Measurements from ENCODE around the gene CATSPERD. TPM values are rescaled to one million over a fixed set of nuclear protein-coding genes. Genes with fewer than 3 reads are reported as not detected.

CATSPERD gene
- total and polyA plus RNA-seq, 7 experiments from 2014 or later = 0.07 TPM; not detected in 6

DNA sequence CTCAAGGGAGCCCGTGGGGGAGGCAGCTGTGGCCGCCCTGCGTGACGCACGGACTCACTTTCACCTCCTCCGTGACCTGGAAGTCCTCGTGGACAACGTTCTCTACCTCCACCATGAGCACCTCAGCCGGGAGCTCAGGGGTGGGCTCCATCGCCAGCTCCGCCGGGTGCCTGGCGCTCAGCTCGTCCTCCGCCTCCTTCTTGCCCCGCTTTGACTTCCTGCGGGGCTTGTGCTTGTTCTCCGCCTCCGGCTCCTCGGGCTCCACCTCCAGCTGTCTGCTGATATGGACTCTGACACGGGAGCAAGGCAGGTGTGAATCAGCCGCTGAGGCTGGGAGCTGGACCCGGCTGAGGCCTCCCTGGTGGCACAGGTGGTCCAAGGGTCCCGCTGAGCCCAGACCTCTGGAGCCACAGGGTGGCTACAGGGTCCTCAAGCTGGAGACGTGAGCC, 8.7 kb upstream of the CATSPERD start:
- H3K27ac Mint-ChIP-seq = no peak overlapping the region
- intact Hi-C loops (cut with micrococcal nuclease) = no loop called here
- no peaks in the 10 kb centered on the region for H3K27me3 ChIP-seq (ENCODE audit: control insufficient read depth in 2 of 2, insufficient read depth in 2 of 2, low read length in 2 of 2)
- H3K9me3 ChIP-seq (ENCODE audit: control insufficient read depth in 2 of 3, low read length in 3 of 3) = no peaks in the 10 kb centered on the region
- no peak overlapping the region for H3K27ac ChIP-seq (ENCODE audit: low read depth, low read length)
- H3K36me3 ChIP-seq (ENCODE audit: control insufficient read depth in 2 of 3, insufficient read depth in 3 of 3, low read length in 3 of 3) = peaks cover 0 to 58% (median 12%) of the 10 kb centered on the region in 3 experiments
- no peak overlapping the region for H3K4me3 Mint-ChIP-seq
- H3K36me3 Mint-ChIP-seq = peaks cover 0 to 14% (median 3%) of the 10 kb centered on the region in 5 donors
- H3K4me3 ChIP-seq (ENCODE audit: low read length) = no peak overlapping the region
- H3K4me1 Mint-ChIP-seq = peaks cover 0 to 9% (median 9%) of the 10 kb centered on the region in 7 donors
- ChIA-PET POLR2A (no interaction called here), CTCF (interaction anchor here (0.7 to 1.1 kb wide), 2 partner anchors 22 to 1874 kb away, joined by 3 to 5 read pairs; partner anchors contain the start of gene RPL36)
- peaks cover 0 to 2% (median 0%) of the 10 kb centered on the region in 11 donors for H3K9me3 Mint-ChIP-seq
- no peak for DNase-seq
- H3K4me1 ChIP-seq (ENCODE audit: control insufficient read depth in 2 of 2, insufficient read depth in 2 of 2, low read length in 2 of 2) = no peaks in the 10 kb centered on the region
- no peak for ATAC-seq
- H3K27me3 Mint-ChIP-seq = no peaks in the 10 kb centered on the region

GRCh38 chr19:5713228-5713627, 7.2 kb upstream of the CATSPERD start:
- peaks cover 0 to 55% (median 12%) of the 10 kb centered on the region in 3 experiments for H3K36me3 ChIP-seq (ENCODE audit: control insufficient read depth in 2 of 3, insufficient read depth in 3 of 3, low read length in 3 of 3)
- ATAC-seq = no peak

DNA sequence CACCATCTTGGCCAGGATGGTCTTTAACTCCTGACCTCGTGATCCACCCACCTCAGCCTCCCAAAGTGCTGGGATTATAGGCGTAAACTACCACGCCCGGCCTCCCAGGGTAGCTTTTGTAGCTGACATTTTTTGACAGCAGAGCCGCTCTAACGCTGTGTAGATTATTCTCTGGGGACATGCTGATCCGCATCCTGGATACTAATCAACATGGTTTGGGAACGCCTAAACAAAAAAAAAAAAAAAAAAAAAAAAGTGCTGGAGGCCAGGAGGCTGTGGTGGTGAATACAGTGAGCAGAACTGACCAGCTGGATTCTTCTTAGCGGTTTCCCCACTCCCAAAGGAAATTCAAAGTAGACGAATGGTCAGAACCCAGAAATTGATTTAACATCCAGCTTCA, 5.6 kb upstream of the CATSPERD start:
- Mint-ChIP-seq H3K9me3 (no peaks in the 10 kb centered on the region), H3K4me1 (peaks cover 9 to 35% (median 29%) of the 10 kb centered on the region in 7 donors), H3K27ac (no peak overlapping the region), H3K27me3 (no peaks in the 10 kb centered on the region), H3K4me3 (no peak overlapping the region), H3K36me3 (peaks cover 0 to 15% (median 3%) of the 10 kb centered on the region in 5 donors)
- Histone ChIP-seq H3K4me3 (ENCODE audit: low read length) (no peak overlapping the region), H3K4me1 (ENCODE audit: control insufficient read depth in 2 of 2, insufficient read depth in 2 of 2, low read length in 2 of 2) (peaks cover 12 to 13% of the 10 kb centered on the region in 2 donors), H3K9me3 (ENCODE audit: control insufficient read depth in 2 of 3, low read length in 3 of 3) (no peaks in the 10 kb centered on the region), H3K36me3 (ENCODE audit: control insufficient read depth in 2 of 3, insufficient read depth in 3 of 3, low read length in 3 of 3) (peaks cover 0 to 51% (median 12%) of the 10 kb centered on the region in 3 experiments), H3K27ac (ENCODE audit: low read depth, low read length) (no peak overlapping the region), H3K27me3 (ENCODE audit: control insufficient read depth in 2 of 2, insufficient read depth in 2 of 2, low read length in 2 of 2) (no peaks in the 10 kb centered on the region)
- no peak for ATAC-seq
- intact Hi-C loops (cut with micrococcal nuclease) = no loop called here
- CTCF ChIA-PET = interaction anchor here (0.6 kb wide), 3 partner anchors 13 to 79 kb away, joined by 3 to 4 read pairs (median 4); no protein-coding TSS in a partner anchor
- no peak for DNase-seq
- POLR2A ChIA-PET = interaction anchor here (0.6 to 2.2 kb wide), 4 partner anchors 18 to 246 kb away, joined by 3 to 10 read pairs (median 4); no protein-coding TSS in a partner anchor

More at GRCh38 chr19:5713228-5713627, 7.2 kb upstream of the CATSPERD start:
- Mint-ChIP-seq H3K4me1 (peaks cover 9 to 22% (median 19%) of the 10 kb centered on the region in 7 donors), H3K36me3 (peaks cover 0 to 12% (median 3%) of the 10 kb centered on the region in 5 donors), H3K27ac (no peak overlapping the region), H3K9me3 (peaks cover 0 to 2% (median 0%) of the 10 kb centered on the region in 11 donors), H3K4me3 (no peak overlapping the region), H3K27me3 (no peaks in the 10 kb centered on the region)
- H3K9me3 ChIP-seq (ENCODE audit: control insufficient read depth in 2 of 3, low read length in 3 of 3) = no peaks in the 10 kb centered on the region
- H3K27me3 ChIP-seq (ENCODE audit: control insufficient read depth in 2 of 2, insufficient read depth in 2 of 2, low read length in 2 of 2) = no peaks in the 10 kb centered on the region
- H3K4me3 ChIP-seq (ENCODE audit: low read length) = no peak overlapping the region
- POLR2A ChIA-PET = interaction anchor here (0.6 to 2.2 kb wide), 2 partner anchors 10 to 22 kb away, joined by 3 to 10 read pairs; no protein-coding TSS in a partner anchor
- intact Hi-C loops (cut with micrococcal nuclease) = no loop called here
- CTCF ChIA-PET = interaction anchor here (0.6 kb wide), 1 partner anchor 44 kb away, joined by 3 read pairs; no protein-coding TSS in a partner anchor
- DNase-seq = no peak
- peaks cover 0 to under 1% of the 10 kb centered on the region in 2 donors for H3K4me1 ChIP-seq (ENCODE audit: control insufficient read depth in 2 of 2, insufficient read depth in 2 of 2, low read length in 2 of 2)
- no peak overlapping the region for H3K27ac ChIP-seq (ENCODE audit: low read depth, low read length)

DNA sequence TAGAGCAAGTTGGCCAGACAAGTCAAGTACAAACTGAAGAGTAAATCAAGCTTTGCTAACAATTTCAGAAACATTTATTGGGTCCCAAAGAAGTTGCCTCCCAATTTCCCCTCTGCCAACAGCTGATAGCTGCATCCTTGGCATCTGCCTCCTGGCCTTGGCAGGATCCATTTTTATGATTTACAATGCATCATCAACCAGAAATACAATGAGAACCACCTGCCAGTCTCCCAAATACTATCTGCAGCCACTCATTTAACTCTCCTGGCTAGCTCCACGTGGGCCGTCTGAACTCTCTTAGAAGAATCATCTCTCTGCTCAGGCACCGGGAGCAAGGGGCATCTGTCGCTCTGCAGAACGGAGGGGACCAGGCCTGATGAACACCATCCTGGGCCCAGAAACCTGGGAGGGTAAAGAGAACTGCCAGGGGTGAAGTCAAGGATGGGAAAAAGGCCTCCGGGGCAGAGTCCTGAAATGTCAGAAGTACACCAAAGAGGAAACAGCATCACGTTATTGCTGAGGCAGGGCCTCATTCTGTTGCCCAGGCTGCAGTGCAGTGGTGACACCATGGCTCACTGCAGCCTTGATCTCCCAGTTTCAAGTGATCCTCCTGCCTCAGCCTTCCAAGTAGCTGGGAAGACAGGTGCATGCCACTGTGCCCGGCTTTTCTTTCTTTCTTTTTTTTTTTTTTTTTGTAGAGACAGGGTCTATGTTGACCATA, 3.1 kb upstream of the CATSPERD start:
- H3K9me3 Mint-ChIP-seq = peaks cover 0 to 7% (median 0%) of the 10 kb centered on the region in 11 donors
- ATAC-seq (no peak), DNase-seq (no peak)
- peaks cover 0 to 2% (median 0%) of the 10 kb centered on the region in 5 donors for H3K27me3 Mint-ChIP-seq
- intact Hi-C loops (cut with micrococcal nuclease) = no loop called here
- H3K4me1 Mint-ChIP-seq = peaks cover 9 to 42% (median 29%) of the 10 kb centered on the region in 7 donors
- peak overlapping the region in 4 of 9 donors; percentile 61 to 77 (median 69) for H3K27ac Mint-ChIP-seq
- CTCF ChIA-PET = interaction anchor here (0.7 kb wide), 1 partner anchor 11 kb away, joined by 3 read pairs; no protein-coding TSS in a partner anchor
- no peaks in the 10 kb centered on the region for H3K9me3 ChIP-seq (ENCODE audit: control insufficient read depth in 2 of 3, low read length in 3 of 3)
- peaks cover 12 to 16% of the 10 kb centered on the region in 2 donors for H3K4me1 ChIP-seq (ENCODE audit: control insufficient read depth in 2 of 2, insufficient read depth in 2 of 2, low read length in 2 of 2)
- peaks cover 0 to 12% (median 4%) of the 10 kb centered on the region in 5 donors for H3K36me3 Mint-ChIP-seq
- H3K27ac ChIP-seq (ENCODE audit: low read depth, low read length) = peak overlapping the region; percentile 51
- peaks cover 0 to 32% (median 5%) of the 10 kb centered on the region in 3 experiments for H3K36me3 ChIP-seq (ENCODE audit: control insufficient read depth in 2 of 3, insufficient read depth in 3 of 3, low read length in 3 of 3)
- H3K4me3 Mint-ChIP-seq = peak overlapping the region in 9 of 10 donors; percentile 34 to 96 (median 62)
- H3K27me3 ChIP-seq (ENCODE audit: control insufficient read depth in 2 of 2, insufficient read depth in 2 of 2, low read length in 2 of 2) = no peaks in the 10 kb centered on the region
- H3K4me3 ChIP-seq (ENCODE audit: low read length) = no peak overlapping the region
- POLR2A ChIA-PET = interaction anchor here (0.7 to 1.8 kb wide), 4 partner anchors 27 to 95 kb away, joined by 3 to 5 read pairs (median 4); partner anchors contain the start of genes RPL36, SAFB and SAFB2

DNA sequence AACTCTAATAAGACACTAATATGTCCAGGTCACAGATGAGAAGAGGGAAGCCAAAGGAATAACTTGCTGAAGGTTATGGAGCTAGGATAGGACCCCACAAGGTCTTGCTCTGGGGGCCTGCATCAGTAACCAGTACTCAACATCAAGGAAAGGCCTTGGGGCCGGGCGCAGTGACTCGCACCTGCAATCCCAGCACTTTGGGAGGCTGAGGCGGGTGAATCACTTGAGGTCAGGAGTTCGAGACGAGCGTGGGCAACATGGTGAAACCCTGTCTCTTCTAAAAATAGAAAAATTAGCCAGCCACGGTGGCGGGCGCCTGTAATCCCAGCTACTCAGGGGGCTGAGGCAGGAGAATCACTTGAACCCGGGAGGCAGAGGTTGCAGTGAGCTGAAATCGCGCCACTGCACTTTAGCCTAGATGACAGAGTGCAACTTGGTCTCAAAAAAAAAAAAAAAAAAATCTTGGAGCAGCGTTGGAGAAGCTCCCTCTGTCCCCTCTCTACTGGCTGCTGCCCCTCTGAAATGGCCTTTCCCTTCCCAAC, 2.3 kb upstream of the CATSPERD start:
- Histone ChIP-seq H3K27ac (ENCODE audit: low read depth, low read length) (peak overlapping the region; percentile 97), H3K27me3 (ENCODE audit: control insufficient read depth in 2 of 2, insufficient read depth in 2 of 2, low read length in 2 of 2) (no peaks in the 10 kb centered on the region), H3K4me1 (ENCODE audit: control insufficient read depth in 2 of 2, insufficient read depth in 2 of 2, low read length in 2 of 2) (peaks cover 12 to 16% of the 10 kb centered on the region in 2 donors), H3K36me3 (ENCODE audit: control insufficient read depth in 2 of 3, insufficient read depth in 3 of 3, low read length in 3 of 3) (peaks cover 0 to 25% (median 5%) of the 10 kb centered on the region in 3 experiments), H3K9me3 (ENCODE audit: control insufficient read depth in 2 of 3, low read length in 3 of 3) (no peaks in the 10 kb centered on the region), H3K4me3 (ENCODE audit: low read length) (no peak overlapping the region)
- intact Hi-C loops (cut with micrococcal nuclease) = no loop called here
- no peak for ATAC-seq
- peaks cover 0 to 7% (median 0%) of the 10 kb centered on the region in 11 donors for H3K9me3 Mint-ChIP-seq
- H3K4me1 Mint-ChIP-seq = peaks cover 9 to 42% (median 29%) of the 10 kb centered on the region in 7 donors
- peak in 1 of 9 donors; percentile 62 for DNase-seq
- POLR2A ChIA-PET = interaction anchor here (0.8 to 3.0 kb wide), 4 partner anchors 10 to 72 kb away, joined by 3 to 11 read pairs (median 4); partner anchors contain the start of genes DUS3L and RPL36
- H3K36me3 Mint-ChIP-seq = peaks cover 0 to 12% (median 3%) of the 10 kb centered on the region in 5 donors
- H3K27ac Mint-ChIP-seq = peak overlapping the region in 7 of 9 donors; percentile 79 to 97 (median 92)
- peak overlapping the region; percentile 69 to 96 (median 90) for H3K4me3 Mint-ChIP-seq
- CTCF ChIA-PET = interaction anchor here (0.7 kb wide), 1 partner anchor 12 kb away, joined by 3 read pairs; no protein-coding TSS in a partner anchor
- H3K27me3 Mint-ChIP-seq = peaks cover 0 to 2% (median 0%) of the 10 kb centered on the region in 5 donors
